GM12878 (cell line): ENCODE data around the gene VEPH1. TPM values are rescaled to one million over a fixed set of nuclear protein-coding genes. Genes with fewer than 3 reads are reported as not detected.

Source experiments
- ATAC-seq: fragments of 200-7000 bp; cut with Tn5 transposase; 3 replicates; pipeline ENCODE4 v1.9.1; 2020; ENCODE audit warnings: mild to moderate bottlenecking, moderate library complexity
- BruUV-seq: library from RNA; stranded (reverse); fragments of 400-500 nt; replicated peaks from 2 replicates; lab custom pipeline; 2021; lab: Mats Ljungman, UMichigan
- CTCF ChIA-PET: fragments of 300-600 bp; sonication (Branson Sonifier 250); formaldehyde crosslinking; extraction: SDS; loops from one replicate; lab custom pipeline; 2021; ENCODE audit warnings: inconsistent platforms; lab: Yijun Ruan, JAX
- POLR2A ChIA-PET: fragments of 350-600 bp; formaldehyde crosslinking; extraction: SDS; loops from one replicate; lab custom pipeline; 2021; ENCODE audit warnings: inconsistent platforms; lab: Charles Lee
- RAD21 ChIA-PET: fragments of 300-600 bp; sonication (Branson Sonifier 250); formaldehyde crosslinking; loops from one replicate; lab custom pipeline; 2023; ENCODE audit warnings: antibody characterized with exemption; ENCODE audit not compliant: unreplicated experiment; lab: Charles Lee
- SMC1A ChIA-PET: fragments of 300-600 bp; sonication (Branson Sonifier 250); formaldehyde crosslinking; loops from one replicate; lab custom pipeline; 2023; ENCODE audit not compliant: unreplicated experiment, uncharacterized antibody; lab: Charles Lee
- DNase-seq: peaks from one replicate; pipeline ENCODE4 v3.0.0-alpha.2; 2011; ENCODE audit warnings: low read depth, low spot score
- FAIRE-seq: peaks from 3 replicates; lab custom pipeline; 2011; peaks lifted over from hg19 to GRCh38; lab: Jason Lieb, UNC
- H2AFZ ChIP-seq: 2 replicates; pipeline ENCODE4 v1.6.0; 2011; ENCODE audit warnings: low read depth, low read length, control low read depth; ENCODE audit not compliant: control insufficient read depth
- H3K27ac ChIP-seq: 2 replicates; pipeline ENCODE4 v1.5.1; 2011; ENCODE audit warnings: control low read depth; ENCODE audit not compliant: control insufficient read depth, insufficient read depth
- H3K27me3 ChIP-seq, 2 experiments: replicated peaks in 1 of 2; 2 replicates each; pipeline versions ENCODE4 v1.6.0 to v1.6.1; 2011; ENCODE audit warnings: low read length in 1 of 2; ENCODE audit not compliant: control insufficient read depth in 2 of 2, insufficient read depth in 2 of 2
- H3K36me3 ChIP-seq, 2 experiments: 2 replicates each; pipeline ENCODE4 v1.5.1; 2011; ENCODE audit warnings: low read length in 1 of 2; ENCODE audit not compliant: control insufficient read depth in 2 of 2, insufficient read depth in 2 of 2
- H3K4me1 ChIP-seq: 2 replicates; pipeline ENCODE4 v1.6.1; 2011; ENCODE audit warnings: mild to moderate bottlenecking, low read length, moderate library complexity, mixed read lengths; ENCODE audit not compliant: control insufficient read depth, insufficient read depth
- H3K4me2 ChIP-seq: 2 replicates; pipeline ENCODE4 v1.6.0; 2011; ENCODE audit warnings: control low read depth; ENCODE audit not compliant: control insufficient read depth, insufficient read depth
- H3K4me3 ChIP-seq: fragments of 200-600 bp; sonication (generic); 2 replicates; pipeline ENCODE4 v1.5.1; 2016
- H3K79me2 ChIP-seq: 2 replicates; pipeline ENCODE4 v1.6.0; 2011; ENCODE audit warnings: low read length; ENCODE audit not compliant: control insufficient read depth, insufficient read depth
- H3K9ac ChIP-seq: 2 replicates; pipeline ENCODE4 v1.8.0; 2011; ENCODE audit warnings: low read length, control low read depth, mixed read lengths; ENCODE audit not compliant: control insufficient read depth, insufficient read depth
- H3K9me3 ChIP-seq: replicated peaks from 3 replicates; pipeline ENCODE4 v1.5.1; 2011; ENCODE audit warnings: mild to moderate bottlenecking, low read length; ENCODE audit not compliant: control insufficient read depth, insufficient read depth
- H4K20me1 ChIP-seq: 2 replicates; pipeline ENCODE4 v1.6.0; 2011; ENCODE audit not compliant: control insufficient read depth, insufficient read depth
- EGR1 ChIP-seq, 2 experiments: IDR thresholded peaks; 1 replicate in 1 of 2; 2 replicates in 1 of 2; pipeline ENCODE4 v1.6.1; 2011 to 2012; ENCODE audit warnings: low read depth in 2 of 2, low read length in 2 of 2, borderline replicate concordance in 1 of 2, mild to moderate bottlenecking in 1 of 2, moderate library complexity in 1 of 2
- PML ChIP-seq: IDR thresholded peaks from 2 replicates; pipeline ENCODE4 v1.6.1; 2012; ENCODE audit warnings: low read length, inconsistent platforms
- POLR2AphosphoS2 ChIP-seq: IDR thresholded peaks from 2 replicates; pipeline ENCODE4 v1.6.1; 2011; ENCODE audit warnings: low read depth, mild to moderate bottlenecking, low read length, improper control_type of control experiment, moderate library complexity
- POU2F2 ChIP-seq: IDR thresholded peaks from 3 replicates; pipeline ENCODE4 v1.6.1; 2011; ENCODE audit warnings: low read depth, mild to moderate bottlenecking, low read length, borderline replicate concordance
- ZNF274 ChIP-seq: IDR thresholded peaks from one replicate; pipeline ENCODE4 v1.8.0; 2011; ENCODE audit not compliant: insufficient read length, insufficient read depth
- WGBS: methylation state at CpG from one replicate; pipeline ENCODE4 v1.1.6; 2016; ENCODE audit warnings: low lambda C conversion rate; ENCODE audit not compliant: insufficient replicate concordance, insufficient coverage; ENCODE audit errors: missing lambda C conversion rate; 5-methylcytosine and 5-hydroxymethylcytosine counted together
- in situ Hi-C: fragments of 300-500 bp; cut with MboI; formaldehyde crosslinking; loops from 9 replicates; pipeline ENCODE4 v1.14.3; 2018; ENCODE audit warnings: mixed read lengths
- intact Hi-C: fragments of 100-400 bp; cut with micrococcal nuclease; formaldehyde crosslinking; loops from one replicate; pipeline ENCODE4 v1.14.2; 2022; ENCODE audit not compliant: unreplicated experiment
- polyA plus RNA-seq, 11 experiments: library from polyadenylated mRNA; depleted of rRNA in 4 of 11; unstranded in 6 of 11; stranded (reverse) in 5 of 11; fragments of >200 nt; fragmentation: Nextera tagmentation in 4 of 11; fragmentation: Illumina TruSeq in 1 of 11; extraction: Ambion mirVana in 4 of 11; extraction: Trizol in 1 of 11; gene quantifications; 1 replicate in 1 of 11; 2 replicates in 10 of 11; pipeline versions ENCODE4 v1.2.1 to v1.2.3, GENCODE V29; 2011 to 2016; ENCODE audit warnings: inconsistent platforms in 2 of 11, missing spikeins in 2 of 11, low read depth in 1 of 11
- total RNA-seq, 4 experiments: library from RNA; depleted of rRNA in 3 of 4; stranded (reverse); fragments of >200 nt in 3 of 4; fragmentation: Illumina TruSeq in 1 of 4; extraction: Trizol in 1 of 4; gene quantifications; 2 replicates each; pipeline versions ENCODE4 v1.2.1 to v1.2.3, GENCODE V29; 2013 to 2021
- TF ChIP-seq, protein P1 (sequence below): fragments of 450-650 bp; IDR thresholded peaks from 2 replicates; pipeline ENCODE4 v1.6.1; 2018; ENCODE audit warnings: mild to moderate bottlenecking, low read depth, moderate library complexity; ENCODE audit not compliant: partially characterized antibody
- TF ChIP-seq, protein P2 (sequence below): IDR thresholded peaks from 2 replicates; pipeline ENCODE4 v1.6.1; 2012; ENCODE audit warnings: improper control_type of control experiment, low read depth, low read length; ENCODE audit not compliant: insufficient replicate concordance

VEPH1 gene
- total and polyA plus RNA-seq, 10 of the 15 experiments (the other 5 are each of a cell fraction or from before 2014, with no cell fraction given): 0.04 to 0.26 (median 0.17) TPM; not detected in 7

DNA sequence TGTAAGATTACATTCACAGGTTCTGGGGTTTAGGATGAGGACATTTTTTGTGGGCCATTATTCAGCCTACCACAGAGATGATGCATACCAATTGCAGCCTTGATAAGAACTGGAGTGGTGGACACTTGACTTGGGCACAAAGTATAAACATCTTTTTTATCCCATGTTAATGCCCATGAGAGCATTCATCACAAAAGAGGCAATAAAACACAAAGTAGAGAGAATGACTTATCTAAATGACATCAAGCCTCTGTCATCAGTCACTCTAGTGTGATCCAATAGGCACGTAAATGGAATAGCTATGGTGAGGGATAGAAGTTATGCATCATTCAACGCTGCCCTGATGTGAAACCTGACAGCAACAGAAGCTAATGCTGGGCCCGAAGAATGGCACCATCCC, 25.8 kb downstream of the VEPH1 start:
- SMC1A ChIA-PET: no interaction called here
- 0% methylated on average over 3 of the region's 3 CpGs for WGBS

More for the DNA sequence above, 25.8 kb downstream of the VEPH1 start:
- Histone ChIP-seq H3K27me3 (no peaks in the 10 kb centered on the region), H3K4me3 (no peak overlapping the region), H3K4me2 (no peak overlapping the region)
- RAD21 ChIA-PET: no interaction called here
- no peak for TF ChIP-seq ZNF274
- no peak for TF ChIP-seq POLR2AphosphoS2
- TF ChIP-seq PML: no peak
- TF ChIP-seq, protein P1, sequence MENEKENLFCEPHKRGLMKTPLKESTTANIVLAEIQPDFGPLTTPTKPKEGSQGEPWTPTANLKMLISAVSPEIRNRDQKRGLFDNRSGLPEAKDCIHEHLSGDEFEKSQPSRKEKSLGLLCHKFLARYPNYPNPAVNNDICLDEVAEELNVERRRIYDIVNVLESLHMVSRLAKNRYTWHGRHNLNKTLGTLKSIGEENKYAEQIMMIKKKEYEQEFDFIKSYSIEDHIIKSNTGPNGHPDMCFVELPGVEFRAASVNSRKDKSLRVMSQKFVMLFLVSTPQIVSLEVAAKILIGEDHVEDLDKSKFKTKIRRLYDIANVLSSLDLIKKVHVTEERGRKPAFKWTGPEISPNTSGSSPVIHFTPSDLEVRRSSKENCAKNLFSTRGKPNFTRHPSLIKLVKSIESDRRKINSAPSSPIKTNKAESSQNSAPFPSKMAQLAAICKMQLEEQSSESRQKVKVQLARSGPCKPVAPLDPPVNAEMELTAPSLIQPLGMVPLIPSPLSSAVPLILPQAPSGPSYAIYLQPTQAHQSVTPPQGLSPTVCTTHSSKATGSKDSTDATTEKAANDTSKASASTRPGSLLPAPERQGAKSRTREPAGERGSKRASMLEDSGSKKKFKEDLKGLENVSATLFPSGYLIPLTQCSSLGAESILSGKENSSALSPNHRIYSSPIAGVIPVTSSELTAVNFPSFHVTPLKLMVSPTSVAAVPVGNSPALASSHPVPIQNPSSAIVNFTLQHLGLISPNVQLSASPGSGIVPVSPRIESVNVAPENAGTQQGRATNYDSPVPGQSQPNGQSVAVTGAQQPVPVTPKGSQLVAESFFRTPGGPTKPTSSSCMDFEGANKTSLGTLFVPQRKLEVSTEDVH: no peak
- no peak for TF ChIP-seq EGR1 (IDR thresholded peaks at IDR 0.05; ENCODE audit: borderline replicate concordance in 1 of 2, low read depth in 2 of 2, low read length in 2 of 2)
- TF ChIP-seq, protein P2, sequence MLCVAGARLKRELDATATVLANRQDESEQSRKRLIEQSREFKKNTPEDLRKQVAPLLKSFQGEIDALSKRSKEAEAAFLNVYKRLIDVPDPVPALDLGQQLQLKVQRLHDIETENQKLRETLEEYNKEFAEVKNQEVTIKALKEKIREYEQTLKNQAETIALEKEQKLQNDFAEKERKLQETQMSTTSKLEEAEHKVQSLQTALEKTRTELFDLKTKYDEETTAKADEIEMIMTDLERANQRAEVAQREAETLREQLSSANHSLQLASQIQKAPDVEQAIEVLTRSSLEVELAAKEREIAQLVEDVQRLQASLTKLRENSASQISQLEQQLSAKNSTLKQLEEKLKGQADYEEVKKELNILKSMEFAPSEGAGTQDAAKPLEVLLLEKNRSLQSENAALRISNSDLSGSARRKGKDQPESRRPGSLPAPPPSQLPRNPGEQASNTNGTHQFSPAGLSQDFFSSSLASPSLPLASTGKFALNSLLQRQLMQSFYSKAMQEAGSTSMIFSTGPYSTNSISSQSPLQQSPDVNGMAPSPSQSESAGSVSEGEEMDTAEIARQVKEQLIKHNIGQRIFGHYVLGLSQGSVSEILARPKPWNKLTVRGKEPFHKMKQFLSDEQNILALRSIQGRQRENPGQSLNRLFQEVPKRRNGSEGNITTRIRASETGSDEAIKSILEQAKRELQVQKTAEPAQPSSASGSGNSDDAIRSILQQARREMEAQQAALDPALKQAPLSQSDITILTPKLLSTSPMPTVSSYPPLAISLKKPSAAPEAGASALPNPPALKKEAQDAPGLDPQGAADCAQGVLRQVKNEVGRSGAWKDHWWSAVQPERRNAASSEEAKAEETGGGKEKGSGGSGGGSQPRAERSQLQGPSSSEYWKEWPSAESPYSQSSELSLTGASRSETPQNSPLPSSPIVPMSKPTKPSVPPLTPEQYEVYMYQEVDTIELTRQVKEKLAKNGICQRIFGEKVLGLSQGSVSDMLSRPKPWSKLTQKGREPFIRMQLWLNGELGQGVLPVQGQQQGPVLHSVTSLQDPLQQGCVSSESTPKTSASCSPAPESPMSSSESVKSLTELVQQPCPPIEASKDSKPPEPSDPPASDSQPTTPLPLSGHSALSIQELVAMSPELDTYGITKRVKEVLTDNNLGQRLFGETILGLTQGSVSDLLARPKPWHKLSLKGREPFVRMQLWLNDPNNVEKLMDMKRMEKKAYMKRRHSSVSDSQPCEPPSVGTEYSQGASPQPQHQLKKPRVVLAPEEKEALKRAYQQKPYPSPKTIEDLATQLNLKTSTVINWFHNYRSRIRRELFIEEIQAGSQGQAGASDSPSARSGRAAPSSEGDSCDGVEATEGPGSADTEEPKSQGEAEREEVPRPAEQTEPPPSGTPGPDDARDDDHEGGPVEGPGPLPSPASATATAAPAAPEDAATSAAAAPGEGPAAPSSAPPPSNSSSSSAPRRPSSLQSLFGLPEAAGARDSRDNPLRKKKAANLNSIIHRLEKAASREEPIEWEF: no peak
- TF ChIP-seq POU2F2: no peak
- TF ChIP-seq, all 136 proteins: peak for 0
- Histone ChIP-seq H3K36me3 (no peaks in the 10 kb centered on the region), H3K79me2 (no peaks in the 10 kb centered on the region), H3K27ac (no peak overlapping the region), H2AFZ (no peak overlapping the region), H3K9ac (no peak overlapping the region), H3K4me1 (no peaks in the 10 kb centered on the region), H3K9me3 (no peaks in the 10 kb centered on the region), H4K20me1 (no peaks in the 10 kb centered on the region)
- FAIRE-seq (no peak), ATAC-seq (no peak), DNase-seq (no peak)
- in situ Hi-C loops (no loop called here), intact Hi-C loops (no loop called here)
- ChIA-PET POLR2A (no interaction called here), CTCF (no interaction called here)
- BruUV-seq: no TSS peak
